Vagina (tissue), 2 donors: ENCODE measurements around the gene SENP1. TPM values are rescaled to one million over a fixed set of nuclear protein-coding genes. Genes with fewer than 3 reads are reported as not detected.

ENCODE experiments used
- DNase-seq, 2 donors: peaks; one replicate each; pipeline ENCODE4 v3.0.0-alpha.2; 2017; ENCODE audit errors: extremely low spot score in 2 of 2
- H3K27ac ChIP-seq: fragments of 200-600 bp; sonication (generic); one replicate; pipeline ENCODE4 v1.5.1; 2019
- H3K27me3 ChIP-seq: fragments of 200-600 bp; sonication (generic); one replicate; pipeline ENCODE4 v1.5.1; 2019
- H3K36me3 ChIP-seq, 2 donors: fragments of 200-600 bp; sonication (generic); one replicate each; pipeline ENCODE4 v1.5.1; 2017 to 2019
- H3K4me1 ChIP-seq: fragments of 200-600 bp; sonication (generic); one replicate; pipeline ENCODE4 v1.5.1; 2019
- H3K4me3 ChIP-seq, 2 donors: fragments of 200-600 bp; sonication (generic); 1 replicate in 1 of 2; 2 replicates in 1 of 2; pipeline ENCODE4 v1.5.1; 2016 to 2019
- H3K9me3 ChIP-seq: fragments of 200-600 bp; sonication (generic); one replicate; pipeline ENCODE4 v1.5.1; 2019
- POLR2A ChIP-seq, 2 donors: fragments of 450-650 bp; IDR thresholded peaks; one replicate each; pipeline ENCODE4 v1.6.1; 2017; ENCODE audit warnings: antibody characterized with exemption in 2 of 2, mild to moderate bottlenecking in 2 of 2, moderate library complexity in 2 of 2
- POLR2AphosphoS5 ChIP-seq, 2 donors: sonication (generic); formaldehyde crosslinking; IDR thresholded peaks; one replicate each; pipeline ENCODE4 v1.9.0; 2017; ENCODE audit warnings: antibody characterized with exemption in 2 of 2, mild to moderate bottlenecking in 2 of 2, low read depth in 1 of 2; ENCODE audit not compliant: insufficient read depth in 1 of 2
- intact Hi-C: fragments of 100-400 bp; cut with DNase I; formaldehyde crosslinking; loops from one replicate; pipeline ENCODE4 v1.15.1; 2023
- total RNA-seq: library from RNA; depleted of rRNA; stranded (reverse); fragments of >200 nt; gene quantifications from one replicate; pipeline ENCODE4 v1.2.3, GENCODE V29; 2016
- TF ChIP-seq, protein P1 (sequence below), 3 experiments: fragments of 450-650 bp in 2 of 3; fragments of 200-600 bp in 1 of 3; sonication (generic) in 1 of 3; IDR thresholded peaks; one replicate each; pipeline ENCODE4 v1.5.1; 2017 to 2019; ENCODE audit warnings: antibody characterized with exemption in 3 of 3, mild to moderate bottlenecking in 2 of 3, moderate library complexity in 2 of 3

SENP1 gene
- total RNA-seq, 1 donor from 2014 or later, result 21.4 TPM

GRCh38 chr12:48058771-48059170 lies 47.1 kb downstream of the SENP1 start:
- H3K27ac ChIP-seq, result no peak overlapping the region

GRCh38 chr12:48054955-48055821 lies 50.7 kb downstream of the SENP1 start:
- H3K36me3 ChIP-seq, result peaks cover 0 to 14% of the 10 kb centered on the region in 2 donors
- no peaks in the 10 kb centered on the region for H3K27me3 ChIP-seq
- H3K4me3 ChIP-seq, result no peak overlapping the region
- DNase-seq, result no peak
- no peak for TF ChIP-seq POLR2AphosphoS5 (IDR thresholded peaks at IDR 0.05; ENCODE audit: insufficient read depth in 1 of 2, low read depth in 1 of 2)
- TF ChIP-seq POLR2A (IDR thresholded peaks at IDR 0.05), result no peak
- TF ChIP-seq, protein P1, sequence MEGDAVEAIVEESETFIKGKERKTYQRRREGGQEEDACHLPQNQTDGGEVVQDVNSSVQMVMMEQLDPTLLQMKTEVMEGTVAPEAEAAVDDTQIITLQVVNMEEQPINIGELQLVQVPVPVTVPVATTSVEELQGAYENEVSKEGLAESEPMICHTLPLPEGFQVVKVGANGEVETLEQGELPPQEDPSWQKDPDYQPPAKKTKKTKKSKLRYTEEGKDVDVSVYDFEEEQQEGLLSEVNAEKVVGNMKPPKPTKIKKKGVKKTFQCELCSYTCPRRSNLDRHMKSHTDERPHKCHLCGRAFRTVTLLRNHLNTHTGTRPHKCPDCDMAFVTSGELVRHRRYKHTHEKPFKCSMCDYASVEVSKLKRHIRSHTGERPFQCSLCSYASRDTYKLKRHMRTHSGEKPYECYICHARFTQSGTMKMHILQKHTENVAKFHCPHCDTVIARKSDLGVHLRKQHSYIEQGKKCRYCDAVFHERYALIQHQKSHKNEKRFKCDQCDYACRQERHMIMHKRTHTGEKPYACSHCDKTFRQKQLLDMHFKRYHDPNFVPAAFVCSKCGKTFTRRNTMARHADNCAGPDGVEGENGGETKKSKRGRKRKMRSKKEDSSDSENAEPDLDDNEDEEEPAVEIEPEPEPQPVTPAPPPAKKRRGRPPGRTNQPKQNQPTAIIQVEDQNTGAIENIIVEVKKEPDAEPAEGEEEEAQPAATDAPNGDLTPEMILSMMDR (IDR thresholded peaks at IDR 0.05), result no peak
- intact Hi-C loops, result no loop called here
- no peaks in the 10 kb centered on the region for H3K4me1 ChIP-seq
- no peak overlapping the region for H3K27ac ChIP-seq
- H3K9me3 ChIP-seq, result no peaks in the 10 kb centered on the region

More at GRCh38 chr12:48058771-48059170, 47.1 kb downstream of the SENP1 start:
- Histone ChIP-seq H3K4me3 (no peak overlapping the region), H3K36me3 (peaks cover 0 to 46% of the 10 kb centered on the region in 2 donors), H3K4me1 (no peaks in the 10 kb centered on the region), H3K9me3 (no peaks in the 10 kb centered on the region), H3K27me3 (no peaks in the 10 kb centered on the region)
- intact Hi-C loops, result no loop called here
- no peak for DNase-seq
- TF ChIP-seq, protein P1 (IDR thresholded peaks at IDR 0.05), result no peak
- TF ChIP-seq POLR2AphosphoS5 (IDR thresholded peaks at IDR 0.05; ENCODE audit: insufficient read depth in 1 of 2, low read depth in 1 of 2) (no peak), POLR2A (IDR thresholded peaks at IDR 0.05) (no peak)

GRCh38 chr12:48053883-48054282 lies 52.0 kb downstream of the SENP1 start:
- no peaks in the 10 kb centered on the region for H3K9me3 ChIP-seq
- H3K4me3 ChIP-seq, result no peak overlapping the region
- H3K36me3 ChIP-seq, result peaks cover 0 to 4% of the 10 kb centered on the region in 2 donors
- intact Hi-C loops, result no loop called here
- H3K27me3 ChIP-seq, result no peaks in the 10 kb centered on the region
- no peak for TF ChIP-seq POLR2A (IDR thresholded peaks at IDR 0.05)
- no peak for TF ChIP-seq POLR2AphosphoS5 (IDR thresholded peaks at IDR 0.05; ENCODE audit: insufficient read depth in 1 of 2, low read depth in 1 of 2)
- TF ChIP-seq, protein P1 (IDR thresholded peaks at IDR 0.05), result no peak
- no peak overlapping the region for H3K27ac ChIP-seq
- DNase-seq, result no peak
- no peaks in the 10 kb centered on the region for H3K4me1 ChIP-seq

DNA sequence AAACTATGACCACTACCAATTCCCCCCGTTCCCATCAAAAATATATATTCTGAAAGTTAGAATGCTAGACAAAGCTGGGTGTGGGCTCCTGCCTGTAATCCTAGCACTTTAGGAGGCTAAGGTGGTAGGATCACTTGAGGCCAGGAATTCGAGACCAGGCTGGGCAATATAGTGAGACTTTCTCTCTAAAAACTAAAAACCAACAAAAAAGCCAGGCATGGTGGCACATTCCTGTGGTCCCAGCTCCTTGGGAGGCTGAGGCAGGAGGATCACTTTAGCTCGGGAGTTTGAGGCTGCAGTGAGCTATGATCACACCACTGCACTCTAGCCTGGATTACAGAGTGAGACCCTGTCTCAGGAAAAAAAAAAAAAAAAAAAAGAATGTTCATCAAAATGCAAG lies 52.8 kb downstream of the SENP1 start:
- no peak overlapping the region for H3K4me3 ChIP-seq
- no peaks in the 10 kb centered on the region for H3K36me3 ChIP-seq
- TF ChIP-seq POLR2A (IDR thresholded peaks at IDR 0.05) (no peak), POLR2AphosphoS5 (IDR thresholded peaks at IDR 0.05; ENCODE audit: insufficient read depth in 1 of 2, low read depth in 1 of 2) (no peak)
- TF ChIP-seq, protein P1 (IDR thresholded peaks at IDR 0.05), result no peak
- no peaks in the 10 kb centered on the region for H3K4me1 ChIP-seq
- H3K27ac ChIP-seq, result no peak overlapping the region
- no peaks in the 10 kb centered on the region for H3K9me3 ChIP-seq
- H3K27me3 ChIP-seq, result no peaks in the 10 kb centered on the region
- DNase-seq, result no peak
- intact Hi-C loops, result no loop called here

DNA sequence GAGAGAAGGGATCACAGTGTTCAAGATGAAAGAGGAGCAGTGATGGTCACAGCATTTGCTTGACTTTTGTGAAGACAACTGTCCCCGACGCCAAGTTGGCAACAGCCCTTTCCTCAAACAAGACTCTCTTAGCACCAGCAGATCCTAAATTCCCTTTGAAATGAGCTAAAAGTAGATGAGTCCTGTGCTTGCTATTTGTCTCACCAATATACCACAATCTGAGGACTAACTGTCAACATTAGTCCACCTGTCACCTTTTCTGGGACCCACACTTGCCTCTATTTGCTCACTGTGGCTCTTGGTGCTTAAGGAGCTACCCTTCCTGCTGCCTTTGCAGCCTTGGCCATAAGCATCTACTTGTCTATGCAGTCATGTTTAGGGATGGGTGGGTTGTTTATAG lies 54.2 kb downstream of the SENP1 start:
- DNase-seq, result no peak
- TF ChIP-seq POLR2A (IDR thresholded peaks at IDR 0.05) (no peak), POLR2AphosphoS5 (IDR thresholded peaks at IDR 0.05; ENCODE audit: insufficient read depth in 1 of 2, low read depth in 1 of 2) (no peak)
- TF ChIP-seq, protein P1 (IDR thresholded peaks at IDR 0.05), result no peak
- H3K27me3 ChIP-seq, result no peaks in the 10 kb centered on the region
- no peaks in the 10 kb centered on the region for H3K9me3 ChIP-seq
- no peaks in the 10 kb centered on the region for H3K4me1 ChIP-seq
- intact Hi-C loops, result no loop called here
- no peaks in the 10 kb centered on the region for H3K36me3 ChIP-seq
- no peak overlapping the region for H3K27ac ChIP-seq
- no peak overlapping the region for H3K4me3 ChIP-seq
